ENCODE data around the gene FOXRED2.
A peak's percentile ranks its signal among the peaks of the same experiment; 100 is the strongest.

The FOXRED2 gene

GRCh38 chr22:36510966-36511881 lies 4.4 kb upstream of the FOXRED2 start:
- no peak overlapping the region for H3K9ac ChIP-seq
- no peaks in the 10 kb centered on the region for H3K36me3 ChIP-seq (ENCODE audit: control insufficient read depth, insufficient read depth, low read length)
- TF ChIP-seq CTCF (IDR thresholded peaks at IDR 0.05) = peak; percentile 44
- H3K4me2 ChIP-seq (ENCODE audit: low read length) = no peak overlapping the region
- no peaks in the 10 kb centered on the region for H3K79me2 ChIP-seq
- H3K4me1 ChIP-seq = no peaks in the 10 kb centered on the region
- H3K4me3 ChIP-seq (ENCODE audit: low read depth, low read length) = no peak overlapping the region
- H2AFZ ChIP-seq = no peak overlapping the region
- H3K27ac ChIP-seq = no peak overlapping the region
- H3K9me3 ChIP-seq (ENCODE audit: control insufficient read depth, low read length) = no peaks in the 10 kb centered on the region
- no peaks in the 10 kb centered on the region for H3K27me3 ChIP-seq (ENCODE audit: control insufficient read depth, insufficient read depth, low read length)

- Histone ChIP-seq H3K27me3 (ENCODE audit: control insufficient read depth, insufficient read depth, low read length) (no peaks in the 10 kb centered on the region), H2AFZ (no peak overlapping the region), H3K9me3 (ENCODE audit: control insufficient read depth, low read length) (no peaks in the 10 kb centered on the region), H3K4me2 (ENCODE audit: low read length) (no peak overlapping the region), H3K79me2 (no peaks in the 10 kb centered on the region), H3K4me3 (ENCODE audit: low read depth, low read length) (no peak overlapping the region), H3K36me3 (ENCODE audit: control insufficient read depth, insufficient read depth, low read length) (no peaks in the 10 kb centered on the region), H3K27ac (no peak overlapping the region), H3K4me1 (no peaks in the 10 kb centered on the region), H3K9ac (no peak overlapping the region)
- no peak for TF ChIP-seq CTCF (IDR thresholded peaks at IDR 0.05)
Observed at GRCh38 chr22:36510384-36510783, 3.5 kb upstream of the FOXRED2 start.

- Histone ChIP-seq H3K4me3 (ENCODE audit: low read depth, low read length) (peak overlapping the region; percentile 64), H3K27ac (peak overlapping the region; percentile 39)
Observed at GRCh38 chr22:36507518-36508010, 724 bp upstream of the FOXRED2 start.

GRCh38 chr22:36505998-36506635 lies 723 bp downstream of the FOXRED2 start:
- Histone ChIP-seq H3K9me3 (ENCODE audit: control insufficient read depth, low read length) (no peaks in the 10 kb centered on the region), H3K27ac (no peak overlapping the region), H3K4me3 (ENCODE audit: low read depth, low read length) (peak overlapping the region; percentile 64), H3K79me2 (no peaks in the 10 kb centered on the region), H3K4me2 (ENCODE audit: low read length) (peak overlapping the region; percentile 80), H3K4me1 (no peaks in the 10 kb centered on the region), H3K36me3 (ENCODE audit: control insufficient read depth, insufficient read depth, low read length) (no peaks in the 10 kb centered on the region), H2AFZ (peak overlapping the region; percentile 83), H3K27me3 (ENCODE audit: control insufficient read depth, insufficient read depth, low read length) (no peaks in the 10 kb centered on the region), H3K9ac (no peak overlapping the region)
- TF ChIP-seq CTCF (IDR thresholded peaks at IDR 0.05) = no peak

More at GRCh38 chr22:36507518-36508010, 724 bp upstream of the FOXRED2 start:
- Histone ChIP-seq H3K79me2 (no peaks in the 10 kb centered on the region), H3K4me2 (ENCODE audit: low read length) (peak overlapping the region; percentile 80), H3K9ac (no peak overlapping the region), H3K4me1 (no peaks in the 10 kb centered on the region), H3K9me3 (ENCODE audit: control insufficient read depth, low read length) (no peaks in the 10 kb centered on the region), H2AFZ (peak overlapping the region; percentile 83), H3K27me3 (ENCODE audit: control insufficient read depth, insufficient read depth, low read length) (no peaks in the 10 kb centered on the region), H3K36me3 (ENCODE audit: control insufficient read depth, insufficient read depth, low read length) (no peaks in the 10 kb centered on the region)
- no peak for TF ChIP-seq CTCF (IDR thresholded peaks at IDR 0.05)

Measured in parathyroid adenoma (tissue), 2 donors.